Measurements from ENCODE around the gene BRD2.

Gene BRD2

DNA sequence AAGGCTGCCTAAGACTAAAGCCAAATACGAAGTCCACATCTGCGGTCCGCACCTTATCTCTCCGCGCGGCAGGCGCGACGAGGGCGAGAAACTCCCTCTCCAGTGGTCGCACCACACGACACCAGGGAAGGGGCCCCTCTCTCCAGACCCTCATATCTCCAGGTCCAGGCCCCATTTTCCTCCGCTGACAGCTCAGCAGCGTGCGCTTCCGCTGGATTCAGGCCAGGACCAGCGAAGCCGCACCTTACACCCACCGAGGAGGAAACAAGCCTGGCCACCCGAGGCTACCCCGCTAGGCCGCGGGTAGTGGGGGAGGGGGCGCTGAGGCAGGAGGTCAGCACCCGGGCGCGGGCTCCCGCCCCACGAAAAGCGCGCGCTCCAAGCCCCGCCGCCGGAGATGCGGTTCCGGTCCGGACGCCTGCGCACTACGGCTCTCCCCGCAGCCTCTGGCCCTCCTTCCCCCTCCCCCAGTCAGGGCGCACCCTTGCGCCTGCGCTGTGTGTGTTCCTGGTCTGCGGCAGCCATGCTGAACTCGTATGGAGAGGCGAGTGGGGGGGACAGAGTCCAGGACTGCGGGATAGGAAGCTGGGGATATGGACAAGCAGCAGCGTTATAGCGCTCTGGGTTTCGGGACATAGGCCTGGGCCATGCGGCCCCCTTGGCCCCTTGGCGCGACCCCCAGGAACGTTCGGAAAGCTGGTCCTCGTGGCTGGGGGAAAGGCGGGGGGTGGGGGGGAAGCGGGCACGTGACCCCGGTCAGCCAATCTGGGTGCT, at the start of gene BRD2:
BRD2 (plus strand) TSS at position 502 of the 774 bp plus-strand sequence. CDS start 4,305 bp downstream, outside the sequence.
- peak within 1 kb of the TSS; percentile 85 for H3K4me3 Mint-ChIP-seq
- H3K36me3 Mint-ChIP-seq, result peaks cover 35% of the 10 kb centered on the region
- peak within 1 kb of the TSS; percentile 97 for H3K27ac Mint-ChIP-seq
- CTCF ChIA-PET, result interaction anchor here (0.7 to 13.4 kb wide), 14 partner anchors 8 to 129 kb away, joined by 3 to 240 read pairs (median 4); partner anchors contain the start of genes HLA-DMA, HLA-DMB and TAP2
- DNase-seq, result peak; percentile 97
- H3K9me3 Mint-ChIP-seq, result no peaks in the 10 kb centered on the region
- peaks cover 10% of the 10 kb centered on the region for H3K27me3 Mint-ChIP-seq
- peaks cover 30% of the 10 kb centered on the region for H3K4me1 Mint-ChIP-seq

DNA sequence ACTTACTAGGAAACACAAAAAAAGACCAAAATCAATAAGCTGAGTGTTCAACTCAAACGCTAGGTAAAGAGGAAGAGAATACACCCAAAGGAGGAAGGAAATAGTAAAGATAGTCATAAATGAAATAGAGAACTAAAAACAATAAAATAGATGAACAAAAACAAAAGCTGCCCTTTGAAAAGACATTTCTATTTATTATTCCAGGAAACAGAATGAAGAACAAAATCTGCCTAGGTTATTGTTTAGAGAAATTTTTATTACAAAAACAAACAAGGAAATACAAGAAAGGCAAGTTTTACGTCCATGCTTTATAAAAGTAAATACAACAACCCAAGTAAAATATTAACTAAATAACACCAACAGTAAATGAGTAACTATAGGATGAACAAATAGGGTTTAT, 47.7 kb upstream of the BRD2 start:
- H3K27me3 Mint-ChIP-seq, result peaks cover 50% of the 10 kb centered on the region
- H3K9me3 Mint-ChIP-seq, result no peaks in the 10 kb centered on the region
- CTCF ChIA-PET, result interaction anchor here (1.4 kb wide), 1 partner anchor 64 kb away, joined by 3 read pairs; no protein-coding TSS in a partner anchor
- no peaks in the 10 kb centered on the region for H3K36me3 Mint-ChIP-seq
- H3K4me3 Mint-ChIP-seq, result no peak overlapping the region
- H3K4me1 Mint-ChIP-seq, result no peaks in the 10 kb centered on the region
- DNase-seq, result no peak
- H3K27ac Mint-ChIP-seq, result no peak overlapping the region

DNA sequence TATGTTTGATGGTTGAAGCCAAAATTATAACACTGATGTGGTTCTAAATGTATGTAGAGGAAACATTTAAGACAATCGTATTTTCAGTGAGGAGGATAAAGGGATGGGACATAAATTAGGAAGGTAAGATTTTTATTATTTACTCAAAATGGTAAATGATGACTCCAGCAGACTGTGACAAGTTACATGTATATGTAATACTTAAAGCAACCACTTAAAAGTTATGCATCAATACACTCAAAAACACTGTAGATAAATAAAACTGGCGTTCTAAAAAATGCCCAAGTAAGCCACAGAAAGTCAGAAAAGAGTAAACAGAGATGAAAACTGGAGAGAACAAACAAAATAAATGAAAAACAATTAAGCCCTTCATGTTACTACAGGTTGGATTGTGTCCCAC, 46.3 kb upstream of the BRD2 start:
- no peak overlapping the region for H3K4me3 Mint-ChIP-seq
- no peak for DNase-seq
- H3K36me3 Mint-ChIP-seq, result no peaks in the 10 kb centered on the region
- H3K9me3 Mint-ChIP-seq, result no peaks in the 10 kb centered on the region
- CTCF ChIA-PET, result no interaction called here
- no peak overlapping the region for H3K27ac Mint-ChIP-seq
- H3K4me1 Mint-ChIP-seq, result no peaks in the 10 kb centered on the region
- H3K27me3 Mint-ChIP-seq, result peaks cover 42% of the 10 kb centered on the region

DNA sequence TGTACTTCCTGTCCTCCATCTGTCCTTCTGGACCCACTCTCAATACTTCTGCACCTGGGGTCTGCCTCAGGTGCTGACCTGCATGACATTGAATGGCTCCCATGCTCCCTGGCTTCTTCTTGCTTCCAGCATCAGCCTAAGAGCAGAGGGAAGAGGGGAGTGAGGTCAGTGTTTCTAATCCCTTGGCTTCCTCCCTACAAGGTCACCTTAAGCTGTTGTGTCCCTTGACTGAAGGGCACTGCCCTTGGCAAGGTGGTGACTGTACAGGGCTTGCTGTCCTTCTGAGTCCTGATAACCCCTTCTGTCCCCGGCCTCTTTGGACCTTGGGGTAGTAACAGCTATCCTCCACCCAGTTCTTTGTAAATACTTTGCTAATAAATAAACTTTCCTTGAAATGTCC, 37.2 kb upstream of the BRD2 start:
- peaks cover 19% of the 10 kb centered on the region for H3K27me3 Mint-ChIP-seq
- CTCF ChIA-PET, result interaction anchor here (3.5 to 8.5 kb wide), 4 partner anchors 16 to 55 kb away, joined by 44 to 160 read pairs (median 94); partner anchors contain the start of gene HLA-DMA
- H3K4me3 Mint-ChIP-seq, result no peak overlapping the region
- no peak overlapping the region for H3K27ac Mint-ChIP-seq
- no peak for DNase-seq
- H3K36me3 Mint-ChIP-seq, result no peaks in the 10 kb centered on the region
- H3K4me1 Mint-ChIP-seq, result peaks cover 6% of the 10 kb centered on the region
- H3K9me3 Mint-ChIP-seq, result no peaks in the 10 kb centered on the region

DNA sequence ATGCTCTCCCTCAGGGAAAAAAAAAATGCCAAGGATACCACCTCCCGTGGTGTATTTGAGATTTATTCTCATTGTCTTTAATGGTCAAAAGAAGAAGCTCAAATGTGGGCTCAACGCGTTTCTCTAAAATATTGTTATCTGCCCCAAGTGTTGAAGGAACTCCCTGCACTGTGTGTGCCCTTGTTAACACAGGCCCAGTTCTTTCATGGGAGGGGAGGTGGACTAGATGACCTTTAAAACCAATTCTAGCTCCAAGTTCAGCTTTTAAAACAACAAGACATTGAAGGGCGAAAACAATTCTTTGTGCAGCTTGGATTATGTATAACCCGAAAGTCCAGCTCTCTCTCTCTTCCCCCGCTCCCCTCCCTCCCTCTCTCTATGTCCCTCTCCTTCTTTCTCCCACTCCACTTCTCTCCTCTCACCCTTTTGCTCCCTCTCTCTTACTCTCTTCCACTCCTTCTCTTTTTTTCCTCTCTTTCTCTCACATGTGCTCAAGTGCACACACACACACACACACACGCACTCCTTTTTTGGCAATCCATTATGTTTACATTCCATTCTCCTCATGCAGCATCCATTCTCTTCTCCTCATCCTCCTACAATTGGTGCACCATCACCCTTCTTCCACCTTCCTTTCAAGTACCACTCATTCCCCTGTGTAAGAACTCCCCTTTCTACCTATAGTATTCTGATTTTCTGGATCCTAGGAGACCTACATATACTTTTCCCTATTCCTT, 36.1 kb upstream of the BRD2 start:
- CTCF ChIA-PET, result interaction anchor here (0.6 to 8.5 kb wide), 12 partner anchors 10 to 601 kb away, joined by 3 to 160 read pairs (median 14); partner anchors contain the start of genes HLA-DMA and TAP2
- no peak overlapping the region for H3K4me3 Mint-ChIP-seq
- no peaks in the 10 kb centered on the region for H3K9me3 Mint-ChIP-seq
- no peaks in the 10 kb centered on the region for H3K36me3 Mint-ChIP-seq
- peaks cover 15% of the 10 kb centered on the region for H3K27me3 Mint-ChIP-seq
- H3K4me1 Mint-ChIP-seq, result peaks cover 6% of the 10 kb centered on the region
- H3K27ac Mint-ChIP-seq, result no peak overlapping the region
- no peak for DNase-seq

DNA sequence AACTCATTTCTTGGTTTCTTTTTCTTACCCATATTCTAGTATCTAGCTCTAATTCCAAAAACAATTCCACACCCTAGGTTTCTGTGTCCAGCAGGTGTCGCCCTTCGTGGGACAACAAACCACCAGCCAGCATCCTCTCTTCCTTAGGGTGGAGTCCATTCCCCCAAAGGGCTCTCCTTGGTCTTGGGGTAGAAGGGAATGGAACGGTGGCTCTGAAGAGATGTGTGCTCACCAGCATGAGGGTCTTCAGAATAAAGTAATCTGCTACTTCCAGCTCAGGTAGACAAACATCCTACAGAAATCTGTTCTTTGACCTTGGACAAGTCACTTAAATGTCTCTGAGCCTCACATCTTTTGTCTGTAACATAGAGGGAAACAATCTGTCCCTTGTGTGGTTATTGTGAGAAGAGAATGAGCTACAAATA, 34.7 kb upstream of the BRD2 start:
- Mint-ChIP-seq H3K4me3 (no peak overlapping the region), H3K4me1 (peaks cover 13% of the 10 kb centered on the region), H3K36me3 (peaks cover 6% of the 10 kb centered on the region), H3K9me3 (no peaks in the 10 kb centered on the region), H3K27me3 (peaks cover 20% of the 10 kb centered on the region), H3K27ac (no peak overlapping the region)
- CTCF ChIA-PET, result interaction anchor here (0.7 to 8.5 kb wide), 26 partner anchors 9 to 681 kb away, joined by 3 to 160 read pairs (median 6); partner anchors contain the start of genes BRD2, HLA-DMA and TAP2
- peak; percentile 86 for DNase-seq

DNA sequence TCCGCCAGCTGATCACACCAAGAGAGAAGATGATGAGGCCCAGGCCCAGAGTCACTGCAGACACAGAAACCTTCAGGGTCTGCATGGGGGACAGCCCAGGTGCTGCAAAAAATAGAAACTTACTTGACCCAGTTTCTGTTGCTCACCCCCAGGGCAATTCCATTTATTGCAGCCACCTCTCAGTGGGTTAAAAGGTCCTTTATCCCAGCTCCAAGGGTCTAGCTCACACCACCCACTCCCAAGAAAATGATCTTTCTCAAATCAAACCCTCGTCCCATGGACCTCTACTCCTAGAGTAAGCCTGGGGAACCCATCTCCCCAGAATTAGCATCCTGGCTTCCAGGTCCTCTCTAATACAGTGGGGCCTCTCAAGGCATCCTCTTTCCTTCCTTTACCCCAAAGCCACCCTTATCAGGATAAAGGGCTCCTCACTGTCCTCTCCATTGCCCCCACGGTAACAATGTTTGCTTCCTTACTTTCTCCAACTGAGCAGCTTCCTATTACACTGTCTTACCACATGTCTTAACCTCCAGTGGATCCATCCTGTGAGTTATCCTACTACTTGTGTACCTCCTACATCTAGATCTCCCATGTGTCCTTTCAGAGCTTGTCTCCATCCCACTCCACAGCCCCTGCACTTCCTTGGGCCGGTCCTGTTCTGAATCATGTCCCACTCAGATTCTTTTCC, 32.7 kb upstream of the BRD2 start:
- DNase-seq, result no peak
- Mint-ChIP-seq H3K4me3 (no peak overlapping the region), H3K9me3 (no peaks in the 10 kb centered on the region), H3K36me3 (peaks cover 6% of the 10 kb centered on the region), H3K27ac (no peak overlapping the region), H3K27me3 (peaks cover 20% of the 10 kb centered on the region), H3K4me1 (peaks cover 23% of the 10 kb centered on the region)
- CTCF ChIA-PET, result interaction anchor here (0.6 to 8.5 kb wide), 7 partner anchors 11 to 549 kb away, joined by 3 to 160 read pairs (median 5); partner anchors contain the start of genes BRD2 and HLA-DMA

DNA sequence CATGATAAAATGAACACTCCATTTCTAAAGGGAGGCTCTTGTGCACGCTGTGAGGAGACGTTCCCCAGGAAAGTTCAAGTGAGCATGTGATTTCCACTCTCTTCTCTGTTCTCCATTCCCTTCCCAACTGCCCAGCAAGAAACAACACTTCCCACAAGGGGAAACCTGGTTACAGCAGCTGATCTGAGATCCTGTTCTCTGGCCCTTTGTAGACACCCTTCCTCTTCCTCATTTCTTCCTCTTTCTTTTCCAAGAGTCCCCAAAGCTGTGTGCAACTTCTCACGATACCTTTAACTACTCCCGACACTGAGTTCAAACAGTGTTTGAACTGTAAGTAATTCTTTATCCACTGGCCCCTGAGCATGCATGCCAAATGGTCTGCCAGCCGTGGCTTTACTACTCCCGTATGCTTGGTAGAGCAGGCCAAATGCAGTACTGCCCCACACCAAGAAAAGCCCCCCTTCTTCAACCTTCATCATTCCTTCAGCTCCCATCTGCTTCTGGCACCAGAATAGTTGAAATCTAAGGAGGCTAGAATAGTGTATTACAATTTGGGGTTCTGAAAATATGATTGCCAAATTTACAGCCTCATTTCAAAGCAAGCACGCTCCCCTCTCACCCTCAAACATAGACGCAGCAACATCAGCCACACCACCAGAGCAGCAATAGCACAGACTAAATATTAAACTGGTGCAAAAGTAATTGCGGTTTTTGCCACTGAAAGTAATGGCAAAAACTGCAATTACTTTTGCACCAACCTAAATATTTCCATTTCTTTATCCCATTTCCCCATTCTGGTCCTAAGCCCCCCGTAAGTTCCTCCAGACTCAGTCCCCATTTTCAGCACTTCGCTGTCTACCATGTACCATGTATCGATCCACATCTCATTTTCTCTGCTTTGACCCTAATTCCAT, 31.9 kb upstream of the BRD2 start:
- peaks cover 15% of the 10 kb centered on the region for H3K27me3 Mint-ChIP-seq
- H3K27ac Mint-ChIP-seq, result no peak overlapping the region
- CTCF ChIA-PET, result interaction anchor here (1.0 to 8.5 kb wide), 4 partner anchors 11 to 51 kb away, joined by 3 to 160 read pairs (median 72); partner anchors contain the start of gene HLA-DMA
- peaks cover 6% of the 10 kb centered on the region for H3K36me3 Mint-ChIP-seq
- peaks cover 31% of the 10 kb centered on the region for H3K4me1 Mint-ChIP-seq
- no peak for DNase-seq
- H3K4me3 Mint-ChIP-seq, result no peak overlapping the region
- no peaks in the 10 kb centered on the region for H3K9me3 Mint-ChIP-seq

DNA sequence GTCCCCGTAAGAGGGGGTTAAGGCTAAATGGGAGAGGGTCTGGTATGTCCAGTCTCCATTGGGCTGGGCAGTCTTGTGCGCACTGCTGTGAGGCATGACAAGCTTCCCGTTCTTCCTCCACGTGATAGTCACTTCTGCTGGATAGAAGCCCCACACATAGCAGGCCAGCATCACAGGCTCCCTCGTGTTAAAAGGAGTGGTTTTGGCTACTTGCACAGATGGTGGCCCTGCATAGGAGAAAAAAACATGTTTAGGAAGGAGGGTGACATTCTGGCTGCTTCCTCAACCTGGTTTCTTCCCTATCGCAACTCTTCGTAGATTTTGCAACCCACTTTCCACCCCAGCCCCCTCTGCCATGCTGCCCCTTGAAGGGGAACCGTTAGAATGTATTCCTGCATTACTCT, 31.2 kb upstream of the BRD2 start:
- DNase-seq, result no peak
- Mint-ChIP-seq H3K27ac (no peak overlapping the region), H3K4me1 (peaks cover 38% of the 10 kb centered on the region), H3K4me3 (no peak overlapping the region), H3K9me3 (no peaks in the 10 kb centered on the region), H3K27me3 (peaks cover 10% of the 10 kb centered on the region), H3K36me3 (peaks cover 6% of the 10 kb centered on the region)
- CTCF ChIA-PET, result interaction anchor here (8.4 to 8.5 kb wide), 2 partner anchors 18 to 49 kb away, joined by 140 to 160 read pairs; partner anchors contain the start of gene HLA-DMA

DNA sequence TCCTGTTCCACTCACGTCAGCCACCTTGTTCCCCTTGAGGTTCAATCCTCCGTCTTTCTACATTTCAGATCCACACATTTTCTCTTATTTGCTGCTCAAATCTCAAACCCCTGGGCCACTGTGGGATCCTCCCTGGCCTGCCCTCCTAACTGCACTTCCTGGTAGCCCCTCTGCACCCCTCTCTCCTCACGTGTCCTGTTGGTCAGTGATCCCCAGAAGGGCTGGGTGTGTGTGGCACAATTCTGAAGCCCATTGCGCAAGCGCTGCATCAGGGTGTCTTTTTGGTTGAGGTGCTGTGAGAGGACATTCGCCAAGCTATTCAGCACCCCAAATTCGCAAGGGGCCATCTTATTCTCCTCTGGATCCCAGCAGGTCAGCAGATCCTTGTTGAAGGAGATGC, 29.9 kb upstream of the BRD2 start:
- no peaks in the 10 kb centered on the region for H3K9me3 Mint-ChIP-seq
- peaks cover 49% of the 10 kb centered on the region for H3K4me1 Mint-ChIP-seq
- H3K27me3 Mint-ChIP-seq, result peaks cover 6% of the 10 kb centered on the region
- CTCF ChIA-PET, result interaction anchor here (7.2 to 8.5 kb wide), 2 partner anchors 16 to 47 kb away, joined by 95 to 140 read pairs; partner anchors contain the start of gene HLA-DMA
- no peak overlapping the region for H3K4me3 Mint-ChIP-seq
- H3K27ac Mint-ChIP-seq, result no peak overlapping the region
- no peak for DNase-seq
- peaks cover 6% of the 10 kb centered on the region for H3K36me3 Mint-ChIP-seq

DNA sequence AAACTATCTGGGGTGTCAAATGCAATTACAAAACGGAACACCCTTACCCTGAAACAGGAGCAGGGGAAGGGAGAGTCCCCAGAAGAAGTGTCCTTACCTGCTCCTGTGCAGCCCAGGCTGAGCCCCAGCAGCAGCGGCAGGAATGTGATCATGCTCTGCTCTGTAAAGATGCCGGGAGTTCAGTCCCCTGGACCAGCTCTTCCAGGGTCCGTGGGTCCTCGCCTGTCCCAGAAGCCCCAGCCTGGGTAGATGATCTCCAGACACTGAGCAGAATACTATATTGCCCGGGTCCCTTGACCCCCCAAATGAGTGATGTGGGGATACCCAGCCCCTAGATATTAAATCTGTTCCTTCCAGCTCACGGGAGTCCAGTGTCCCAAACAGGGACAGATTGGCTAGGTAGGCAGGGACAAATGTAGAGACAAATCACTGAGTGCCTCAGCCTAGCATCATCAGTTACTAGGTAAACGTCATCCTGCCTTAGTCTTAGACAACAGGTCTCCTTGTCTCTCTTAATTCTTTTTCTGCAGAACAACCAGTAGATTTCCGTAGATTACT, 27.7 kb upstream of the BRD2 start, which contains the start of gene HLA-DMB:
HLA-DMB (minus strand) TSS at position 373 of the 558 bp plus-strand sequence; CDS start at position 152, 221 bp downstream.
- peak; percentile 64 for DNase-seq
- Mint-ChIP-seq H3K27me3 (peaks cover 6% of the 10 kb centered on the region), H3K27ac (peak within 1 kb of the TSS; percentile 97), H3K9me3 (no peaks in the 10 kb centered on the region), H3K36me3 (peaks cover 6% of the 10 kb centered on the region), H3K4me3 (peak within 1 kb of the TSS; percentile 83), H3K4me1 (peaks cover 66% of the 10 kb centered on the region)
- CTCF ChIA-PET, result interaction anchor here (0.8 to 7.2 kb wide), 8 partner anchors 14 to 102 kb away, joined by 3 to 95 read pairs (median 4); partner anchors contain the start of genes HLA-DMA and TAP2

DNA sequence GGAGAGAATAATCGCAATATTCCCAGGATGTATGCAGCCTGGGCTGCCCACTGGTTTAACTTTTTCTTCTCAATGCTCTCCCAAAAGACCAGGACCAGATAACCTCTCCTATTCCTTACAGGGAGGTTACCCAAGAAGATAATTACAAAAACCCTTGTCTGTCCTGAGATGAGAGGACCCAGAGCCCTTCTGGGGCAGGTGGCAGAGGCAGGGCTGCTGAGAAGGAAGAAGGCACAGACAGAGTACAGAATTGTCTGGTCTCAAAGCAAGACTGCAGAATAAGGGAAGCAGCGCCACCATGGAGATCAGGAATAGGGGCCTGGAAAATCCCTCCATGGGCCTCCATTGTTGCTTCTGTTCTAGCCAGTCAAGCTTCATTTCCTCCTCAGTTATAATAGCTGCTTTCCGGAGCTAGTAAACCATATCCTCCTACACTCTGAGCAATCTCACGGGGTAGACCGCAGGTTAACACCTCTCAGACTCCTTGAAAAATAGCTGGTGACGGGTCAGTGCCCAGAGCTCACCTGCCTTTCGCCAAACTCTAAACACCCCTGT, 27.1 kb upstream of the BRD2 start:
- peaks cover 67% of the 10 kb centered on the region for H3K4me1 Mint-ChIP-seq
- H3K27ac Mint-ChIP-seq, result peak overlapping the region; percentile 97
- H3K9me3 Mint-ChIP-seq, result no peaks in the 10 kb centered on the region
- peaks cover 6% of the 10 kb centered on the region for H3K36me3 Mint-ChIP-seq
- peak overlapping the region; percentile 83 for H3K4me3 Mint-ChIP-seq
- DNase-seq, result peak; percentile 63
- CTCF ChIA-PET, result interaction anchor here (0.8 to 7.2 kb wide), 10 partner anchors 8 to 73 kb away, joined by 3 to 95 read pairs (median 6); partner anchors contain the start of genes BRD2 and HLA-DMA
- H3K27me3 Mint-ChIP-seq, result peaks cover 6% of the 10 kb centered on the region
